ENCODE data around the gene RETSAT. TPM values are rescaled to one million over a fixed set of nuclear protein-coding genes. Genes with fewer than 3 reads are reported as not detected.

The RETSAT gene
- total RNA-seq, 1 experiment from 2014 or later, result 57.8 TPM

DNA sequence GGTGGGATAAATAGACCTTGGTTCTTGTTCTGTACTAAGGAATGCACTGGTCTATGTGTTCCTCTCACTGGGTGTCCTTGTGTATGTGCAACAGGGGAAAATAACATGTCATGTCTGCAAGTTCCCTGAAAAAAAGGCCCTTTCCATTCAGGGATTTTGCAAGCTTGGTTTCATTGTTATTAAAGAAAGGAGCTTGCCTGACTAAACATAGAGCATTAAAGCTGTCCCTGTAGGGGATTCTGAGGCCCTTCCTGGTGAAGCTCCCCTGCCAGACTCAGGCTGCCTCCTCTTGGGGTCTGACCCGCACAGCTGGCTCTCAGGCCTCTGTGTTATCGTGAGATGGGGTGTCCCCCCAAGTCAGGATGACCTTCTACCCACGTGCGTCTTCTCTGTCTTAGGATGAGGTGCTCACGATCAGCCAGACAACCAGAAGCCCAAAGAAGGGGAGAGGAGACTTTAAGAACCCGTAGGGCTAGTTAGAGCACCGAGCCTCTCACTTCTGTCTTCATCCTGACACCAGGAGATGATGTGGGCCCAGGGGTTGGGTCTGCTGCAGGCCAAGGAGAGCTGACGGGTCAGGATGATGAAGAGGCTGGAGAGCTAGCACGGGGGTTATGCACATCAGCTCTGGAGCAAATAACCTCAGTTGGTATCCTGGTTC lies 34.7 kb upstream of the RETSAT start:
- H3F3A ChIP-seq (ENCODE audit: insufficient read depth, low read depth), result peaks cover 5% of the 10 kb centered on the region; the same call in 1 of the 2 replicates
- no peaks in the 10 kb centered on the region for H3K9me2 ChIP-seq (ENCODE audit: insufficient read depth)
- H3K9me3 ChIP-seq (ENCODE audit: insufficient read depth, low read depth), result no peaks in the 10 kb centered on the region
- H2AFZ ChIP-seq, result no peak overlapping the region
- POLR2A ChIA-PET (ENCODE audit: unreplicated experiment), result no interaction called here
- H3K27ac ChIP-seq, result no peak overlapping the region
- no peaks in the 10 kb centered on the region for H3K79me2 ChIP-seq (ENCODE audit: low read depth)
- CTCF ChIA-PET, result no interaction called here
- H3K4me1 ChIP-seq (replicated peaks; ENCODE audit: insufficient read depth), result no peaks in the 10 kb centered on the region
- intact Hi-C loops (cut with micrococcal nuclease; ENCODE audit: unreplicated experiment), result no loop called here
- H3K36me3 ChIP-seq (ENCODE audit: low read depth), result no peaks in the 10 kb centered on the region; the same call in 1 of the 2 replicates
- no peak overlapping the region for H3K4me3 ChIP-seq
- H3K4me2 ChIP-seq, result no peak overlapping the region
- no peak for TF ChIP-seq EZH2 (IDR thresholded peaks at IDR 0.05; ENCODE audit: low read depth)
- TF ChIP-seq CTCF (conservative IDR thresholded peaks at IDR 0.05), result no peak
- H4K20me1 ChIP-seq (ENCODE audit: insufficient read depth), result no peaks in the 10 kb centered on the region
- H3K27me3 ChIP-seq (ENCODE audit: insufficient read depth, low read depth), result no peaks in the 10 kb centered on the region
- DNase-seq, result no peak
- no TSS peak for BruUV-seq (replicated peaks)

- TF ChIP-seq CTCF (conservative IDR thresholded peaks at IDR 0.05), result no peak
- TF ChIP-seq EZH2 (IDR thresholded peaks at IDR 0.05; ENCODE audit: low read depth), result no peak
- Histone ChIP-seq H3K79me2 (ENCODE audit: low read depth) (no peaks in the 10 kb centered on the region), H3K27me3 (ENCODE audit: insufficient read depth, low read depth) (no peaks in the 10 kb centered on the region), H3K4me2 (no peak overlapping the region), H3K27ac (no peak overlapping the region), H2AFZ (no peak overlapping the region), H3K9me2 (ENCODE audit: insufficient read depth) (no peaks in the 10 kb centered on the region), H3K9me3 (ENCODE audit: insufficient read depth, low read depth) (no peaks in the 10 kb centered on the region), H3F3A (ENCODE audit: insufficient read depth, low read depth) (peaks cover 7% of the 10 kb centered on the region; the same call in 1 of the 2 replicates), H3K4me1 (replicated peaks; ENCODE audit: insufficient read depth) (peaks cover 9% of the 10 kb centered on the region), H3K36me3 (ENCODE audit: low read depth) (no peaks in the 10 kb centered on the region; the same call in 1 of the 2 replicates), H4K20me1 (ENCODE audit: insufficient read depth) (no peaks in the 10 kb centered on the region), H3K4me3 (no peak overlapping the region)
- intact Hi-C loops (cut with micrococcal nuclease; ENCODE audit: unreplicated experiment), result no loop called here
- no TSS peak for BruUV-seq (replicated peaks)
- ChIA-PET POLR2A (ENCODE audit: unreplicated experiment) (interaction anchor here (0.6 to 0.7 kb wide), 2 partner anchors 20 to 66 kb away, joined by 3 to 8 read pairs; no protein-coding TSS in a partner anchor), CTCF (no interaction called here)
- DNase-seq, result no peak
Observed at GRCh38 chr2:85387754-85388153, 33.4 kb upstream of the RETSAT start.

DNA sequence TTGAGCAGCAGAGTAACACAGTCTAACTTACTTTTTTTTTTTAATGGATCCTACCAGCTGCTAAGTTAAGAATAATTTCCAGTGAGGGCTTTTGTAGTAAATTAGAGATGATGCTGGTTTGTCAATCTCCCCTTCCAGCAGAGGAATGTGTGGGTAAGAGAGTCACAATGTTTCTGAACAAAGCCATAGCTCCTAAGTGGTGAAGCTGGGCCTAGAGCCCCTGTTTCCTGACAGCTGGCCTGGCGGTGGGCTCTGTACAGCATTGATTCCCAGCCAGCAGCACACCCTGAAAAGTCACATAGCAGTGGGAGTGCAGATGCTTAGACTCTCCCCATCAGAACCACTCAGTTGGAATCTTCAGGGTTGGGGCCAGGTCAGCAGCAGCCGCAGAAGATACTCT lies 31.4 kb upstream of the RETSAT start:
- H4K20me1 ChIP-seq (ENCODE audit: insufficient read depth), result no peaks in the 10 kb centered on the region
- no peak overlapping the region for H3K4me3 ChIP-seq
- intact Hi-C loops (cut with micrococcal nuclease; ENCODE audit: unreplicated experiment), result no loop called here
- peaks cover 5% of the 10 kb centered on the region; the same call in 1 of the 2 replicates for H3F3A ChIP-seq (ENCODE audit: insufficient read depth, low read depth)
- no peaks in the 10 kb centered on the region for H3K79me2 ChIP-seq (ENCODE audit: low read depth)
- H3K27me3 ChIP-seq (ENCODE audit: insufficient read depth, low read depth), result no peaks in the 10 kb centered on the region
- no peaks in the 10 kb centered on the region for H3K9me3 ChIP-seq (ENCODE audit: insufficient read depth, low read depth)
- H2AFZ ChIP-seq, result no peak overlapping the region
- peaks cover 12% of the 10 kb centered on the region for H3K4me1 ChIP-seq (replicated peaks; ENCODE audit: insufficient read depth)
- H3K9me2 ChIP-seq (ENCODE audit: insufficient read depth), result no peaks in the 10 kb centered on the region
- POLR2A ChIA-PET (ENCODE audit: unreplicated experiment), result no interaction called here
- no peak overlapping the region for H3K27ac ChIP-seq
- CTCF ChIA-PET, result no interaction called here
- no peak for DNase-seq
- H3K36me3 ChIP-seq (ENCODE audit: low read depth), result no peaks in the 10 kb centered on the region; the same call in 1 of the 2 replicates
- no TSS peak for BruUV-seq (replicated peaks)
- H3K4me2 ChIP-seq, result no peak overlapping the region
- TF ChIP-seq CTCF (conservative IDR thresholded peaks at IDR 0.05) (no peak), EZH2 (IDR thresholded peaks at IDR 0.05; ENCODE audit: low read depth) (no peak)
